BE2C (cell line): ENCODE data around the gene PRDM8.

Experiments used
- DNase-seq: peaks from one replicate; pipeline ENCODE4 v3.0.0-alpha.2; 2020
- H3K27me3 ChIP-seq: fragments of 250-450 bp; sonication (Bioruptor Pico); 2 replicates; pipeline ENCODE4 v1.5.1; 2020; ENCODE audit warnings: mild to moderate bottlenecking
- H3K36me3 ChIP-seq: fragments of 250-450 bp; sonication (Bioruptor Pico); 2 replicates; pipeline ENCODE4 v1.5.1; 2020; ENCODE audit warnings: mild to moderate bottlenecking
- H3K4me1 ChIP-seq: fragments of 250-450 bp; sonication (Bioruptor Pico); 2 replicates; pipeline ENCODE4 v1.5.1; 2020
- H3K4me3 ChIP-seq: 2 replicates; pipeline ENCODE4 v1.5.1; 2011; ENCODE audit warnings: low read depth, low read length
- H3K9me3 ChIP-seq: fragments of 250-450 bp; sonication (Bioruptor Pico); 2 replicates; pipeline ENCODE4 v1.5.1; 2020
- CTCF ChIP-seq: IDR thresholded peaks from 2 replicates; pipeline ENCODE4 v1.5.1; 2012; ENCODE audit warnings: mild to moderate bottlenecking, low read depth, low read length

The PRDM8 gene

GRCh38 chr4:80180743-80181142 is 16.6 kb upstream of the PRDM8 start:
- DNase-seq, result no peak
- H3K4me1 ChIP-seq, result peaks cover 8% of the 10 kb centered on the region
- no peak for TF ChIP-seq CTCF
- H3K4me3 ChIP-seq, result no peak overlapping the region
- peaks cover 23% of the 10 kb centered on the region for H3K27me3 ChIP-seq
- H3K36me3 ChIP-seq, result no peaks in the 10 kb centered on the region
- H3K9me3 ChIP-seq, result no peaks in the 10 kb centered on the region

DNA sequence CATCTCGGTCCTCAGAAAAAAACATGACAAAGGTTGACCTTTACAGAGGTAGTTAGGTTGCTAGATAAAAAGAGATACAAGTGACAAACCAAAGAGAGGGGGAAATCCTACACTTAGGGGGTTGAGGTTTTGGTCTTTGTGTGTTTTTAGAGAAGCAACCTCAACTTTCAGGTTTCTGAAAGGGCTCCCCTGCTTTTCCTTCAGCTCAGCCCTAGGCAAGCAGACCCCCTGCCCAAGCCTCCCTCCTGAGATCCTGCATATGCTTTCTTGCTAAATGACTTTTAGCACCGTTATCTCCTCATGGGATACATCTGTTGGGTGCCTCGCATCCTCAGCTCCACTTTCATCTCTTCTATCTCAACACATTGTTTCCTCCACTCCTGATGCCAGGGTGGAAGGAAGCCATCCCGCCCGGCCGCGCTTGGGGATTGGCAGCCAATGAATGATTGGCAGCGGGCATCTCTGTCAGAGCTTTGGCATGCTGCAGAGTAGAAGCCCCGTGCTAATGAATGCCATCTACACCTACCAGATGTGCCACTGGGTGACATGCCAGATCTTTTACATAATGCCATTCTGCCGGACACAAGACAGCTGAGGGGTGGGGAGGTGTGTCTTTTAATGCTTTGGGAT is 15.0 kb upstream of the PRDM8 start:
- H3K27me3 ChIP-seq, result peaks cover 23% of the 10 kb centered on the region
- H3K36me3 ChIP-seq, result no peaks in the 10 kb centered on the region
- no peak for DNase-seq
- H3K4me1 ChIP-seq, result peaks cover 8% of the 10 kb centered on the region
- no peak for TF ChIP-seq CTCF
- no peaks in the 10 kb centered on the region for H3K9me3 ChIP-seq
- no peak overlapping the region for H3K4me3 ChIP-seq

GRCh38 chr4:80183250-80184052 is 13.9 kb upstream of the PRDM8 start:
- H3K4me3 ChIP-seq, result peak overlapping the region; percentile 83
- H3K9me3 ChIP-seq, result no peaks in the 10 kb centered on the region
- H3K36me3 ChIP-seq, result no peaks in the 10 kb centered on the region
- peaks cover 23% of the 10 kb centered on the region for H3K27me3 ChIP-seq
- DNase-seq, result peak; percentile 59
- peaks cover 8% of the 10 kb centered on the region for H3K4me1 ChIP-seq
- no peak for TF ChIP-seq CTCF

DNA sequence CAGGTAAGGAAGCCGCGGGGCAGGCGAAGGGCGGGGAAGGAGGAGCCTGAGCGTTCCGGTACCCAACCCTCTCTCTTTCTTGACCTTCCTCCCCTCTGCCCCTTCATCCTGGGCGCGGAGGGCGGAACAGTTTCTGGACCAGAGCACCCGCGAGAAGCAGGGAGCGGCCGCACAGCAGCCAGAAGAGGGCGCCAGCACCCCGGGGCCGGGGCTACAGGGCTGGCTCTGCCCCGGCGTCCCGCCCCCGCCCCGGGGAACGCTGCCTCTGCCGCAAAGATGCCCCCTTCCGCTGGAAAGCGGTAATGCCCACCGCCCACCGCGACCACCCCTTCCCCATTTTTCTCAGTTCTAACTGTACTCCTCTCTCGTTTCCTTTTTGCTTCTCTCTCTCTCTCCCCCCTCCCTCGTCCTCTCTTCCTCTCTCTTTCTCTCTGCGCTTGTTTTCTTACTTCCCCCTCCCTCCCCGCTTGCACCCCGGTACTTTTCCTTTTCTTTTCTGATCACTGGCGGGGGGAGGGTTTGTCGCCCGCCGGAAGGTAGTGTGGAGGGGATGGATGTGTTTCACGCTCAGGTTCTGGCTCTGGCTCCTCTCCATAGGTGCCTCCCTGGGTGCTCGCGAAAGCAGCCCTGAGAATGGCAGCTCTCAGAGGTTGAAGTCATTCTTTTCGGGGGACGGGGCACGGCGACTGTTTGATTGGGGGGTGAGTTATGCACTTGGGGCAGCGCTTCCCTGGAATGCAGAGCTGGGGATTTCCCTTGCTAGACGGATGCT is 13.1 kb upstream of the PRDM8 start:
- H3K4me1 ChIP-seq, result peaks cover 8% of the 10 kb centered on the region
- peak overlapping the region; percentile 83 for H3K4me3 ChIP-seq
- TF ChIP-seq CTCF, result peak; percentile 82
- no peaks in the 10 kb centered on the region for H3K9me3 ChIP-seq
- peaks cover 23% of the 10 kb centered on the region for H3K27me3 ChIP-seq
- DNase-seq, result peak; percentile 95
- no peaks in the 10 kb centered on the region for H3K36me3 ChIP-seq

GRCh38 chr4:80184825-80185756 is 12.2 kb upstream of the PRDM8 start:
- Histone ChIP-seq H3K9me3 (no peaks in the 10 kb centered on the region), H3K4me3 (peak overlapping the region; percentile 83), H3K27me3 (peaks cover 23% of the 10 kb centered on the region), H3K36me3 (no peaks in the 10 kb centered on the region), H3K4me1 (peaks cover 8% of the 10 kb centered on the region)
- no peak for DNase-seq
- no peak for TF ChIP-seq CTCF
